ENCODE measurements around the gene RASGRP2. TPM values are rescaled to one million over a fixed set of nuclear protein-coding genes. Genes with fewer than 3 reads are reported as not detected.

Gene RASGRP2
- total RNA-seq, 1 experiment from 2014 or later = 9.2 TPM

- Histone ChIP-seq H3K4me3 (ENCODE audit: insufficient read depth, low read depth, low read length) (no peak overlapping the region), H3K27me3 (ENCODE audit: control insufficient read depth, insufficient read depth, low read length) (no peaks in the 10 kb centered on the region), H3K36me3 (replicated peaks; ENCODE audit: control insufficient read depth, insufficient read depth, low read length) (no peaks in the 10 kb centered on the region)
- DNase-seq = no peak
Measured at GRCh38 chr11:64754919-64755662, 11.1 kb upstream of the RASGRP2 start.

GRCh38 chr11:64754124-64754918 lies 10.4 kb upstream of the RASGRP2 start:
- peak; percentile 74 for DNase-seq
- Histone ChIP-seq H3K4me3 (ENCODE audit: insufficient read depth, low read depth, low read length) (no peak overlapping the region), H3K27me3 (ENCODE audit: control insufficient read depth, insufficient read depth, low read length) (no peaks in the 10 kb centered on the region), H3K36me3 (replicated peaks; ENCODE audit: control insufficient read depth, insufficient read depth, low read length) (no peaks in the 10 kb centered on the region)

- H3K36me3 ChIP-seq (replicated peaks; ENCODE audit: control insufficient read depth, insufficient read depth, low read length) = no peaks in the 10 kb centered on the region
- H3K27me3 ChIP-seq (ENCODE audit: control insufficient read depth, insufficient read depth, low read length) = no peaks in the 10 kb centered on the region
- no peak overlapping the region for H3K4me3 ChIP-seq (ENCODE audit: insufficient read depth, low read depth, low read length)
- peak; percentile 87 for DNase-seq
Measured at GRCh38 chr11:64753380-64754123, 9.6 kb upstream of the RASGRP2 start.

GRCh38 chr11:64753019-64753379 lies 9.1 kb upstream of the RASGRP2 start:
- no peaks in the 10 kb centered on the region for H3K27me3 ChIP-seq (ENCODE audit: control insufficient read depth, insufficient read depth, low read length)
- peak; percentile 33 for DNase-seq
- no peaks in the 10 kb centered on the region for H3K36me3 ChIP-seq (replicated peaks; ENCODE audit: control insufficient read depth, insufficient read depth, low read length)
- no peak overlapping the region for H3K4me3 ChIP-seq (ENCODE audit: insufficient read depth, low read depth, low read length)

GRCh38 chr11:64752175-64752970 lies 8.4 kb upstream of the RASGRP2 start:
- Histone ChIP-seq H3K36me3 (replicated peaks; ENCODE audit: control insufficient read depth, insufficient read depth, low read length) (no peaks in the 10 kb centered on the region), H3K4me3 (ENCODE audit: insufficient read depth, low read depth, low read length) (no peak overlapping the region)
- DNase-seq = peak; percentile 37

GRCh38 chr11:64751580-64751979 lies 7.6 kb upstream of the RASGRP2 start:
- Histone ChIP-seq H3K27me3 (ENCODE audit: control insufficient read depth, insufficient read depth, low read length) (peaks cover under 1% of the 10 kb centered on the region; the same call in 1 of the 2 replicates), H3K4me3 (ENCODE audit: insufficient read depth, low read depth, low read length) (no peak overlapping the region), H3K36me3 (replicated peaks; ENCODE audit: control insufficient read depth, insufficient read depth, low read length) (no peaks in the 10 kb centered on the region)
- no peak for DNase-seq

More at GRCh38 chr11:64752175-64752970, 8.4 kb upstream of the RASGRP2 start:
- no peaks in the 10 kb centered on the region for H3K27me3 ChIP-seq (ENCODE audit: control insufficient read depth, insufficient read depth, low read length)

GRCh38 chr11:64751136-64751535 lies 7.2 kb upstream of the RASGRP2 start:
- Histone ChIP-seq H3K4me3 (ENCODE audit: insufficient read depth, low read depth, low read length) (no peak overlapping the region), H3K27me3 (ENCODE audit: control insufficient read depth, insufficient read depth, low read length) (peaks cover 2% of the 10 kb centered on the region; the same call in 1 of the 2 replicates)
- DNase-seq = no peak

GRCh38 chr11:64750361-64751054 lies 6.6 kb upstream of the RASGRP2 start:
- Histone ChIP-seq H3K36me3 (replicated peaks; ENCODE audit: control insufficient read depth, insufficient read depth, low read length) (no peaks in the 10 kb centered on the region), H3K27me3 (ENCODE audit: control insufficient read depth, insufficient read depth, low read length) (peaks cover 4% of the 10 kb centered on the region), H3K4me3 (ENCODE audit: insufficient read depth, low read depth, low read length) (no peak overlapping the region)
- peak; percentile 42 for DNase-seq

More at GRCh38 chr11:64751136-64751535, 7.2 kb upstream of the RASGRP2 start:
- no peaks in the 10 kb centered on the region for H3K36me3 ChIP-seq (replicated peaks; ENCODE audit: control insufficient read depth, insufficient read depth, low read length)

- peak; percentile 22 for DNase-seq
- peaks cover 18% of the 10 kb centered on the region for H3K27me3 ChIP-seq (ENCODE audit: control insufficient read depth, insufficient read depth, low read length)
- H3K36me3 ChIP-seq (replicated peaks; ENCODE audit: control insufficient read depth, insufficient read depth, low read length) = no peaks in the 10 kb centered on the region
- H3K4me3 ChIP-seq (ENCODE audit: insufficient read depth, low read depth, low read length) = no peak overlapping the region
Measured at GRCh38 chr11:64747961-64748665, 4.2 kb upstream of the RASGRP2 start.

GRCh38 chr11:64746486-64746885 lies 2.5 kb upstream of the RASGRP2 start:
- peak; percentile 69 for DNase-seq
- H3K27me3 ChIP-seq (ENCODE audit: control insufficient read depth, insufficient read depth, low read length) = peaks cover 34% of the 10 kb centered on the region
- no peaks in the 10 kb centered on the region for H3K36me3 ChIP-seq (replicated peaks; ENCODE audit: control insufficient read depth, insufficient read depth, low read length)
- no peak overlapping the region for H3K4me3 ChIP-seq (ENCODE audit: insufficient read depth, low read depth, low read length)

- Histone ChIP-seq H3K36me3 (replicated peaks; ENCODE audit: control insufficient read depth, insufficient read depth, low read length) (no peaks in the 10 kb centered on the region), H3K4me3 (ENCODE audit: insufficient read depth, low read depth, low read length) (peak overlapping the region; percentile 62), H3K27me3 (ENCODE audit: control insufficient read depth, insufficient read depth, low read length) (peaks cover 37% of the 10 kb centered on the region)
- peak; percentile 98 for DNase-seq
Measured at GRCh38 chr11:64745521-64746328, 1.8 kb upstream of the RASGRP2 start.

GRCh38 chr11:64745189-64745520 lies 1.2 kb upstream of the RASGRP2 start:
- DNase-seq = no peak
- Histone ChIP-seq H3K4me3 (ENCODE audit: insufficient read depth, low read depth, low read length) (peak overlapping the region; percentile 62), H3K27me3 (ENCODE audit: control insufficient read depth, insufficient read depth, low read length) (peaks cover 40% of the 10 kb centered on the region), H3K36me3 (replicated peaks; ENCODE audit: control insufficient read depth, insufficient read depth, low read length) (no peaks in the 10 kb centered on the region)
